GM18507 (cell line): Measurements from ENCODE around the gene ARHGEF38.

Experiments
- DNase-seq: peaks from one replicate; pipeline ENCODE4 v3.0.0; 2011; ENCODE audit warnings: low read depth; ENCODE audit not compliant: insufficient read length; ENCODE audit errors: extremely low spot score
- FAIRE-seq: peaks from 2 replicates; lab custom pipeline; 2011; peaks lifted over from hg19 to GRCh38; lab: Jason Lieb, UNC

The ARHGEF38 gene

GRCh38 chr4:105633241-105633640 lies 80.8 kb downstream of the ARHGEF38 start:
- FAIRE-seq (no peak), DNase-seq (no peak)

DNA sequence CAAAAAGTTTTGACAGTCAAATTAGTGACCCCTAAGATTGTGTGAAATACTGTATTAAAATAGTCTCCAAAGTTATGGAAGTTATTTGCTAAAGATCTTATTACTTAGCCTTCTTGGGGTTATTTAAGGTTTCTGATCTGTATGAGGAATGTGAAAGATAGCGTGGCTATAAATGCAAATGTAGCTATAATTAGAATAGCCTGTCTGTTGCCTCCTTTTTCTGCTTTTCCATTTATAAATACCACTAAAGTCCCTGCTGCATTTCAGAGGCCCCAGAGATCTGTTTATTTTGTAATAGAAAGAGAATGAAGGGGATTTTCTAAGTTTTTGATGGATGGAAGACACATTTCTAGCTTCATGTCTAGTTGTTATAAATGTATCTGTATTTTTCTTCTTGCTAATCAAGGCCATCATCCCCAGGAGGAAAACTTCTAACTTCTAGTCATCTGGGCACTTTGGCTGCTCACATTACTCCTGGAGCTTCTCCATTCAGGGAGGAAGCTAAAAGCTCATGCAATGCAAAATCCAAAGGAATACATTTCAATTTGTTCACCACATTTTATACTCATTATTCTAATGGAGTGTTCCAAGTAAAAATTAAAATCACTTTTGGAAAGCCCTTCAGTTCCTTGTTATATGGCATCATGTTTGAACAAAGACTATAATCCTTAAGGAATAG lies 82.1 kb downstream of the ARHGEF38 start:
- no peak for DNase-seq
- peak; percentile 26 for FAIRE-seq

DNA sequence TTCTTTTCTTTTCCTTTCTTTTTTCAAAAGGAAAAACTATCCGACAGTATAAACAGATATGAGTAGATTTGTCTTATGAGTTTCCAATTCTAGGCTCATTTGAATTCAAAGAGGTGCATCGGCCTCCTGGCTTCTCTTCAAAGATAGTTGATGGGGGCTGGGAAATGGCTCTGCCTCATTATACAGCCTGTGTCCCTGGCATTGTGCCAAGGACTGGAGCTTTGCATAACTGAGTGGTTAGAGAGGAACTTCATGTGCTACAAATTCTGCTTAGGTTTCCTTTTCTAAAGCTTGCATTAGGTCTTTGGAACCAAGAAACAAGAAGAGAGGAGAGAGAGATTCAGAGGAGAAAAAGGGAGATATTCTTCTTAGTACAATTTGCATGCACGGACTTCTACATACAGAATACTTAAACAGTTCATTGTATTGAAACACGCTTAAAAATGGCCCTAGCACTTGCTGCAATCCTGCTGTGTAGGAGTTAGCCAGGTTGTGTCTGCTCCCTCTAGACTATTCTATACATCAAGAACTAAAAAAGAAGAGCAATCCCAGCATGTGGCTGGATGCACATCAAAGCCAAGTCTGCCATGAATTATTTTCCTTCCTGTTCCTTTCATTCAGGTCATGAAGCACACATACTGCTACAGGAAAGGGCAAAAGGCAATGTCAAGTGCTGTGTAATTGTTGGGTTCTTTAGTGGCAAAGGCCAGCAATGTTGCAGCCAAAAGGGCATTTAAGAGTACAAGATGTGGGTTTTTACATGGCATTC lies 85.2 kb downstream of the ARHGEF38 start:
- DNase-seq (no peak), FAIRE-seq (peak; percentile 47)

GRCh38 chr4:105641845-105642244 lies 89.4 kb downstream of the ARHGEF38 start:
- DNase-seq = no peak

GRCh38 chr4:105644257-105644656 lies 91.8 kb downstream of the ARHGEF38 start:
- FAIRE-seq (no peak), DNase-seq (no peak)

More at GRCh38 chr4:105641845-105642244, 89.4 kb downstream of the ARHGEF38 start:
- no peak for FAIRE-seq

DNA sequence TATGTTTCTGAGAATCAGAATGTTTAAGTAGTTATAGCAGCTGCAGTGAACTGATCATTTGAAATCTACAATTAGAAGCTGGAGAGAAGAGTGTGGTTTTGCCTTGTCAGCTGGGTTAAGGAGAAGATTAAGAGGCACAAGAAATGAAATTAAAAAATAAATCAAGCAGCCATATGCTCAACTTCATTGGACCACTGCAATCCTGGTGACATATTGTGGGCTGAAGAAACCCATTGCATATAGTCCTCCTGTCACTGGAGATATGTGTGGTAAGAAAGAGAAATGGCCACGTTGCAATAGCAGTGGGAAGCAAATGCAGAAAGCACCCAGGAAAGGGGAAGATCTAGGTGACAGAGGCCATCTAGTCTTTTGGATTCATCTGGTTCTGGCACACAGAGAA lies 93.0 kb downstream of the ARHGEF38 start:
- DNase-seq (no peak), FAIRE-seq (no peak)

- no peak for DNase-seq
- FAIRE-seq = no peak
Observed at GRCh38 chr4:105650190-105650589, 97.8 kb downstream of the ARHGEF38 start.

DNA sequence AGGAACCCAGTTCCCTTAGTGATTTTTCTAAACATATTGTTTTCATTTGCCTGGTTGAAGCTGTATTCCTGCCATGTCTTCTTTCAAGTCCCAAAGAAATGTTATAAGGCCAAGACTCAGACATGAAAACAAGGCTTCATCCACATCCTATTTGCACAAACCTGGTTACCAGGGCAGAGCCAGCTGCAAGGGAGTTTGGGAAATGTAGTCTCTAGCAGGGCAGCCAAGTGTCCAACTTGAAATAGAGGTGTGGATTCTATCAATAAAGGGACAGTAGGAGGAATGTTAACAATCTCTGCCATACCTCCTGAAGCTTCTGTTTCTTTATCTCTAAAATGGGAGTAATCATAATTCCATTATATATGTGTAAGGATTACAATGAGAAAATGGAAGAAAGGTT lies 99.5 kb downstream of the ARHGEF38 start:
- DNase-seq = no peak
- FAIRE-seq = no peak

DNA sequence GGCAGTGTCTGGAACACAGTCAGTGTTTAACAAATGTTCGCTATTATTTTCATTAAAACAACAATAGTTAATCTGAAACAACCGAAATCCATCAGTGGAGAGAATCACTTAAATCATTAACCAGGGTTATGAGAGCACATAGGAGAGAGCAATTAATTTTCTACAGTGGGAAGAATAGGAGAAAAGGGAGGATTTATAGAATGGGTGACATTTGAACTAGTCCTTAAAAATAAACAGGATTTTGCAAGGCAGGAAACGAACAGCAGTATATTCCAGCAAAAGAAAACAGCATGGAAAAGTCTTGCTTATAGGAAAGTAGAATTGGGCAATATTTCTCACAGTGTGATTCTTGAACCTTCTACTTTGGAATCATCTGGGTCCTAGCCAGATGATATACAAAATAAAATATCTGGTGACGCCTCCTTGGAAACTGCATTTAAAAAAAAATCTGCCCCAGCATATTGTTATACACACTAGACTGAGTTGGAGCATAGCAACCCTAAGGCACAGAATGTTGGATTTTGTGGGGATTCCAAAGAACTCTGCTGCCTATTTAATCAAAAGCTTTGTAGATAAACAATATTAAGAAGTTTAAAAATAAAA lies 100.0 kb downstream of the ARHGEF38 start:
- FAIRE-seq (no peak), DNase-seq (no peak)

DNA sequence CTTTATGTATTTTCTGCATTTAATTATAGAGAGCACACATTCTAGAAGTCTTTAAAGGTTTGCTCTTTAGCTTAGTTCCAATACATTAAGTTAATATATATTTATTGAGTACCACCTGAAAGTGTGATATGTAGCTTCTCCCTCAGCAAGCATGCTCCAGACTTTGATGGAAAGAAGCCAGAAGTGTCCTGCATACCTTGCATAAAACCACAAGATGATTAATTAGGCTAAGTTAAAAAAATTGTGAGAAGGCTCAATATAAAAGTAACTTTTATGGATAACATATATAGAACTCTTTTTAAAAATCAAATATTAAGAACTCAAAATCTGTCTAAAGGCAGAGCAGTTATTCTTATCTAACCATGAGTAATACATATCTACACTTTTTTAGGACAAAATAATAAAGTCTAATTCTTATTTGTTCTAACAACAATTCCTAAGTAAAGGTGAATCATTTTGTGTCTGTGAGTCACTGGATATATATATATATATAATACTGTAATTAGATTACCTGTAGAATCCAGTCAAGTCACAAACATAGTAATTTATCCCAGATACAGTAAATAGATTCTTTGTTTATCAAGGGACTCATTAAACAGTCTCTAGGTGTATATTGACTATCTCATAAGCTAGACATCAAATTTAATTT lies 104.8 kb downstream of the ARHGEF38 start:
- no peak for DNase-seq

DNA sequence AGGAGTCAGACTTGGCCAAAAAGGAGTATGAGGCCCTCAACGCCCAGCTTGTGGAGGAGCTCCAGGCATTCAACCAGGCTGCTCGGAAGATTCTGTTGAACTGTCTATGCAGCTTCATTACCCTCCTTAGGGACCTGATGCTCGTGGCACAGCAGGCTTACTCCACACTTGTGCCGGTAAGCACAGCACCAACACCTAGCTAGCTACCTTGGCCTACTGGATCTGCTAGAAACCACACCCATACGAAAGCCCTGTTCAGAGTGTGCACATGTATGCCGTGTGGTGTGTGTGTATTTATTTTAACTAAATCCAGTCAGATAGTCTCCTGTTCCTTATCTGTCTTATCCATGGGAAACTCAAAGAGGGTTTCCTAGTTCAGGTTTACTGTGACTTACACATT lies 106.8 kb downstream of the ARHGEF38 start:
- FAIRE-seq = no peak
- no peak for DNase-seq

More for the DNA sequence above, 104.8 kb downstream of the ARHGEF38 start:
- no peak for FAIRE-seq

- DNase-seq (no peak), FAIRE-seq (no peak)
Observed at GRCh38 chr4:105661028-105661427, 108.6 kb downstream of the ARHGEF38 start.

DNA sequence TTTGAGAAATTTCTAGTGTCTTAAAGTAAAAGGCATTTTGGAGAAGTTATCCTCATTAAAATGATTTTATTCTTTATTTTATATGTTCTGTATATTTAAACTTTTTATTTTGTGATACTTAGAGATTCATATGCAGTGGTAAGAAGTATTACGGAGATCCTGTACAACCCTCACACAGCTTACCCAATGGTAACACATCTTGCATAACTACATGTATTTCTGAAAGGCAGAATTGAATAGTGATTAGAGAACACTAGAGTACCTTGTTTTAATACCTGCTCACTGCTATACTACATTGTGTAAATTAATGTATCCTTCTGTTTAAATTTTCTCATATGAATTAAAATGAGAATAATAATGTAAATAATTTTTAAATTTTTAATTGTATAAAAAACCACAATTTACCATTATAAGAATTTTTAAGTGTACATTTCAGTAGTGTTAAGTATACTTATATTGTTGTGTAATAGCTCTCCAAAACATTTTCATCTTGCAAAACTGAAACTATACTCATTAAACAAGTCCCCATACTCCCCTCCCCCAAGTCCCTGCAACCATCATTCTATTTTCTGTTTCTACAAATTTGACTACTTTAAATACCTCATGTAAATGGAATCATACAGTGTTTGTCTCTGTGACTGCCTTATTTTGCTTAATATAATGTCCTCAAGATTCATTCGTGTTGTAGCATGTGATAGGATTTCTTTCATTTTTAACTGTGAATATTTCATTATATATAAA lies 110.7 kb downstream of the ARHGEF38 start:
- DNase-seq = no peak
- FAIRE-seq = no peak

DNA sequence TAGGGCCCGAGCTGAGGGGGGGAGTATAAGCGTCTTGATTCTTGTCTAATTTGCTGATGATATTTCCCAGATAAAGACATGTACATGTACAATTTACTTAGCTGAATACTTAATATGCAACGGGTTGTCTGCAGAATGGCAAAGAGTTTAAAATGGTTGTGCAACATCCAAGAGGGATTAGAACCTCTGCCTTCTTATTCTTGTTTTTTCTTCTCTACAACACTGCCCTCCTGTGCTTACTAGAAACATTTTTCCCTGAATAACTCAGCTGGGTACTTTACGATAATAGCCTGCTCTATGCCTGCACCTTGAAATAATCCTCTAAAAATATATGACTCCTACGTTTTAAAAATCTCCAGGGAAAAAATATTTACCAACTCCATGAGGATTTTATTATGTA lies 114.3 kb downstream of the ARHGEF38 start:
- FAIRE-seq (no peak), DNase-seq (no peak)

- DNase-seq = no peak
- no peak for FAIRE-seq
Observed at GRCh38 chr4:105670684-105671083, 118.3 kb downstream of the ARHGEF38 start.

DNA sequence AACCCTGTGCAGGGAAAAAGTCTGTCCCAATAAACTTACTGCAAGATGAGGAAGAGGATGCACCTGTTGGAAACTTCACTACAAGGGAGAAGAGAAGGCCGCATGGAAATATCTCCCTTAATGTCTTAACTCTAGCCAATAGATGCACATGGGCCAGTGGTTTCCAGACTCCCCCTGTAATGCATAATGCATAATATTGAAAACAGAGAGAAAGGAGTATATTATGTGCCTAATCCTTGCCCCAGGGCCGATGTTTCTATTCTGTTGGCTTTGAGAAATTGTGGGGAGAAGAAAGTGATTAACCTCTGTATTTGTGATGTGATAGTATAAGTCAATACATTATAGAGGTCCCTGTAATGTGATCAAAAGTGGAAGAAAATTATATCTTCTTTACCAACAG lies 118.9 kb downstream of the ARHGEF38 start:
- no peak for FAIRE-seq
- DNase-seq = no peak

- FAIRE-seq (no peak), DNase-seq (no peak)
Observed at GRCh38 chr4:105674011-105674410, 121.6 kb downstream of the ARHGEF38 start.

DNA sequence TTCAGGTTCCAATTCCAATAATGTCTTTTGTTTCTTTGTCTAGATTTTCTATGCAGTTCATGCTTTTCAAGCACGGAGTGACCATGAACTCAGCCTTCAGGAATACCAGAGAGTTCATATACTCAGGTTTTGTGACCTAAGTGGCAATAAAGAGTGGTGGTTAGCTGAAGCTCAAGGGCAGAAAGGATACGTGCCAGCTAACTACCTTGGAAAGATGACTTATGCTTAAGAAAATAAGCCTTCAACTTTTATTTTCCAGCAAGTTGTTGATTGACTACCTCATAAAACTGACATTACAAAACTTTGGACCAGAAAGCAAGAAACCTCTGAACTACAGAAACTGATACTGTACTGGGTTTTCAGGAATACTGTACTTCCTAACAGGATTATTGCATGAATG lies 125.3 kb downstream of the ARHGEF38 start:
- FAIRE-seq (no peak), DNase-seq (no peak)

- DNase-seq (no peak), FAIRE-seq (no peak)
Observed at GRCh38 chr4:105679186-105679585, 126.8 kb downstream of the ARHGEF38 start.

DNA sequence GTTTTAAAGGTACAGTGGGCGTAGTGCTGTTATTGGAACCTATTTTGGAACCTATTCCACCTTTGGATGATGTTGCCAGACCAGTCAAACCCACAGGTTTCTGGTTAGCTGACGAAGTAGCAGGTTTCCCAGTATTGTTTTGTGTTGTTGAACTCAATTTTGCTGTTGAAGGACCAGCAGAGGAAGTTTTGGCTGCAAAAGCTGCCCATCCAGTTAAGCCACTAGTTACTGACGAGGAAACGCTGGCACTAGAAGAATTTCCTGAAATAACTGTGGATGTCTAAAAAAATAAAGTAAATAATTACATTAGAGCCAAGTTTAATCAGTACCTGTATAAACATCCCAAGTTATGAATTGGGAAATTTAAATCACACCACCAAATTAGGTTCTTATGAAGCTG lies 130.6 kb downstream of the ARHGEF38 start:
- DNase-seq (no peak), FAIRE-seq (no peak)
